Measurements from ENCODE around the gene IFRD2.
"Not testable (repeated sequence)": the region's sequence is repeated elsewhere in the genome, so short reads cannot be mapped to it uniquely, and the experiment has no call there.

Gene IFRD2

GRCh38 chr3:50266017-50266416 is 26.2 kb downstream of the IFRD2 start:
- TF ChIP-seq CTCF (IDR thresholded peaks at IDR 0.05; ENCODE audit: low read depth, low read length, missing control alignments), result no peak
- no peak for DNase-seq (ENCODE audit: extremely low read depth, low read depth)
- no peak overlapping the region for H3K4me3 ChIP-seq (replicated peaks; ENCODE audit: low read depth, low read length)

- DNase-seq (ENCODE audit: extremely low read depth, low read depth), result no peak
- no peak overlapping the region for H3K4me3 ChIP-seq (replicated peaks; ENCODE audit: low read depth, low read length)
- TF ChIP-seq CTCF (IDR thresholded peaks at IDR 0.05; ENCODE audit: low read depth, low read length, missing control alignments), result no peak
Measured at GRCh38 chr3:50265571-50265970, 26.7 kb downstream of the IFRD2 start.

- TF ChIP-seq CTCF (IDR thresholded peaks at IDR 0.05; ENCODE audit: low read depth, low read length, missing control alignments), result no peak
- H3K4me3 ChIP-seq (replicated peaks; ENCODE audit: low read depth, low read length), result no peak overlapping the region
- DNase-seq (ENCODE audit: extremely low read depth, low read depth), result no peak
Measured at GRCh38 chr3:50264964-50265485, 27.2 kb downstream of the IFRD2 start.

GRCh38 chr3:50264383-50264963 is 27.8 kb downstream of the IFRD2 start:
- no peak overlapping the region for H3K4me3 ChIP-seq (replicated peaks; ENCODE audit: low read depth, low read length)
- TF ChIP-seq CTCF (IDR thresholded peaks at IDR 0.05; ENCODE audit: low read depth, low read length, missing control alignments), result no peak
- peak; percentile 65 for DNase-seq (ENCODE audit: extremely low read depth, low read depth)

- no peak for DNase-seq (ENCODE audit: extremely low read depth, low read depth)
- H3K4me3 ChIP-seq (replicated peaks; ENCODE audit: low read depth, low read length), result no peak overlapping the region
- no peak for TF ChIP-seq CTCF (IDR thresholded peaks at IDR 0.05; ENCODE audit: low read depth, low read length, missing control alignments)
Measured at GRCh38 chr3:50263478-50264382, 28.5 kb downstream of the IFRD2 start.

GRCh38 chr3:50262778-50263177 is 29.5 kb downstream of the IFRD2 start:
- TF ChIP-seq CTCF (IDR thresholded peaks at IDR 0.05; ENCODE audit: low read depth, low read length, missing control alignments), result no peak
- DNase-seq (ENCODE audit: extremely low read depth, low read depth), result no peak
- no peak overlapping the region for H3K4me3 ChIP-seq (replicated peaks; ENCODE audit: low read depth, low read length)

- not testable (repeated sequence) for H3K4me3 ChIP-seq (replicated peaks; ENCODE audit: low read depth, low read length); DNase-seq (ENCODE audit: extremely low read depth, low read depth)
Measured at GRCh38 chr3:50262200-50262599, 30.0 kb downstream of the IFRD2 start.

Measured in HFF-Myc (cell line).